ENCODE measurements around the gene OR6C70. TPM values are rescaled to one million over a fixed set of nuclear protein-coding genes. Genes with fewer than 3 reads are reported as not detected.
"Not testable (repeated sequence)": the region's sequence is repeated elsewhere in the genome, so short reads cannot be mapped to it uniquely, and the experiment has no call there.

Gene OR6C70
- total RNA-seq: not detected

- ATAC-seq: no peak
Observed at GRCh38 chr12:55470088-55470829, at the start of gene OR6C70. Gene OR6C70 (minus strand): TSS chr12:55470138. CDS start chr12:55470138, 0 bp downstream.

GRCh38 chr12:55516391-55516790 is 46.5 kb upstream of the OR6C70 start:
- no peak for ATAC-seq

DNA sequence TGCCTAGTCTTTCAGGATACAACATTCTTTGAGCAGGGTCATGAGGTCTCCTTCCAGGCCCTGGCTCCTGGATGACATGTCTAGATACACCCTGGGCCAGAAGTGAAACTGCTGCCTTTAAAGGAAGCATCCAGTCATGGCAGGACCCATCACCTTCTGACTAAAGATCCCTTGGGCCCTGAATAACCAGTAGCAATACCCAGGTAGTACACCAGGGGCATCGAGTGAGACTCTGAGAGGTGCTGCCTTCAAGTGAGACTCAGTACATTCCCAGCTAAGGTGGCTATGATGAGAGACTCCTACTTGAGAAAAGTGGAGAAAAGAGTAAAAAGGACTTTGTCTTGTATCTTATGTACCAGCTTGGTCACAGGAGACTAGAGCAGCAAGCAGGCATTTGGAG is 45.8 kb upstream of the OR6C70 start:
- no peak for ATAC-seq

DNA sequence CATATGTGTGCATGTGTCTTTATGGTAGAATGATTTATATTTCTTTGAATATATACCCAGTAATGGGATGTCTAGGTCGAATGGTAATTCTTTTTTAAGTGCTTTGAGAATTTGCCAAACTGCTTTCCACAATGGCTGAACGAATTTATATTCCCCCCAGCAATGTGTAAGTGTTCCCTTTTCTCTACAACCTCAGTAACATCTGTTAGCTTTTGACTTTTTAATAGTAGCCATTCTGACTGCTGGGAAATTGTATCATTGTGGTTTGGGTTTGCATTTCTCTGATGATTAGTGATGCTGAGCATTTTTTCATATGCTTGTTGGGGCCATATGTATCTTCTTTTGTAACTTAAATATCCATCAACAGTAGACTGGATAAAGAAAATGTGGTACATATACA is 31.7 kb upstream of the OR6C70 start:
- no peak for ATAC-seq

DNA sequence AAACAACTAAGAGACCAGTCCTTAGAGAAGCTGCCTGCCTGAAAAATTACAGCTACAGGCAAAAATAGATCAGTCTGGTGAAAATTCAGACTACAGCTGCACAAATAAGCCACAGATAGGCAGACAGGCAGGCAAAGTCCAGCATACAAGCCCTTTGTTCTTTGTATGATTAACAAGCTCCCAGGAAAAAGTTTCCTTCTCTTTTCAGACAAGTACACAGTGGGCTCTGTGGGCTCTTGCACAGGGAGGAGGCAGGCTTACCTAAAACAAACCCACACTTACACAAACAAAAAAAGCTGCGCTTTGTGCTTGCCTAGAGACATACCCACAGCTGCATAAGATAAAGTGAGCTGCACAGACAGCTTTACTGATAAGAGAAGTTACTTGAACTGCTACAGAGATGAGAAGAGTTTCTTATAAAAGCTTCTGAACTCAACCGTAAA is 29.9 kb upstream of the OR6C70 start:
- no peak for ATAC-seq

- no peak for ATAC-seq
Observed at GRCh38 chr12:55499231-55499630, 29.3 kb upstream of the OR6C70 start.

- ATAC-seq: no peak
Observed at GRCh38 chr12:55495490-55495889, 25.6 kb upstream of the OR6C70 start.

DNA sequence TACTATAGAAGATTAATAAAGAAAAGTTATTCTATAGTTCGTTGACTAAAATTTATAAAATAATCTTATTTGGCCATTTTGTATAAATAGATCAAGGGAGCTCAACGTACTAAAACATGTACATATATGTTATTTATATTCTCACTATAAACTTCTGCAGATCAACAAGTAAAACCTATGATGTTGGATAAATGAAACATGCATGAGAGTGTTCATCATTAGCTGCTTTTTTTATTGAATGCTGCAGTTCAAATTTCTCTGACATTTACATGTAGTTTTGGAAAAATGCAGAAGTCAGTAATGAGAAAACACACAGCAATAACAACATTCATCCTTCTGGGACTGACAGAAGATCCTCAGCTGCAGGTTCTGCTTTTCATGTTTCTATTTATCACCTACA is 22.1 kb upstream of the OR6C70 start, which contains the start of gene OR6C68:
Gene OR6C68, plus strand, starts transcription at position 301 of the 400 bp plus-strand sequence. Its CDS starts 0 bp downstream, at position 301.
- no peak for ATAC-seq

GRCh38 chr12:55484284-55484683 is 14.3 kb upstream of the OR6C70 start:
- ATAC-seq: not testable (repeated sequence)

DNA sequence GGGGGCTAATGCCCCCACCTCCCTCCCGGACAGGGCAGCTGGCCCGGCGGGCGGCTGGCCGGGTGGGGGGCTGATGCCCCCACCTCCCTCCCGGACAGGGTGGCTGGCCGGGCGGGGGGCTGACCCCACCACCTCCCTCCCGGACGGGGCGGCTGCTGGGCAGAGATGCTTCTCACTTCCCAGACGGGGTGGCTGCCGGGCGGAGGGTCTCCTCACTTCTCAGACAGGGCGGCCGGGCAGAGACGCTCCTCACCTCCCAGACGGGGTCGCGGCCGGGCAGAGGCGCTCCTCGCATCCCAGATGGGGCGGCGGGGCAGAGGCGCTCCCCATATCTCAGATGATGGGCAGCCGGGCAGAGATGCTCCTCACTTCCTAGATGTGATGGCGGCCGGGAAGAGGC is 9.2 kb upstream of the OR6C70 start:
- not testable (repeated sequence) for ATAC-seq

- no peak for ATAC-seq
Observed at GRCh38 chr12:55472264-55472663, 2.3 kb upstream of the OR6C70 start.

GRCh38 chr12:55469291-55469690 is 647 bp downstream of the OR6C70 start:
- no peak for ATAC-seq

DNA sequence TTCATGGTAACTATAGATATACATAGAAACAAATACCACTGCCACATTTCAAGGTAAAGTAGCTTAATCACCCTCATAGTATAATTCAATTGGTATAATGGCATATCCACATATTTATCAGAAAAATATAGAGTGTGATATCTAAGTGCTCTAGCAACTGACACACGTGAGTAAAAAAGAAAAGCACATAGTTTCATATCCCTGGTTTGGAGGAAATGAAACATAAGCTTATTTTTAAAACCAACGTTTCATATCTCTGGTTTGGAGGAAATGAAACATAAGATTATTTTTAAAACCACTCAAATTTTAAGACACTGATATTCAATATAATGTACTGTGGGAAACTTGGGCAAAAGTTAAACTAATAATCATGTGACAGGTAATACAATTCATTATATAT is 2.1 kb downstream of the OR6C70 start:
- no peak for ATAC-seq

DNA sequence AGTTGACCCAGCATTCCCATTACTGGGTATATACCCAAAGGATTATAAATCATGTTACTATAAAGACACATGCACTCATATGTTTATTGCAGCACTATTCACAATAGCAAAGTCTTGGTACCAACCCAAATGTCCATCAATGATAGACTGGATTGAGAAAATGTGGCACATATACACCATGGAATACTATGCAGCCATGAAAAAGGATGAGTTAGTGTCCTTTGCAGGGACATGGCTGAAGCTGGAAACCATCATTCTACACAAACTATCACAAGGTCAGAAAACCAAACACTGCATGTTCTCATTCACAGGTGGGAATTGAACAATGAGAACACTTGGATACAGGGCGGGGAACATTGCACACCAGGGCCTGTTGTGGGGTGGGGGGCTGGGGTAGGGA is 5.0 kb downstream of the OR6C70 start:
- ATAC-seq: not testable (repeated sequence)

DNA sequence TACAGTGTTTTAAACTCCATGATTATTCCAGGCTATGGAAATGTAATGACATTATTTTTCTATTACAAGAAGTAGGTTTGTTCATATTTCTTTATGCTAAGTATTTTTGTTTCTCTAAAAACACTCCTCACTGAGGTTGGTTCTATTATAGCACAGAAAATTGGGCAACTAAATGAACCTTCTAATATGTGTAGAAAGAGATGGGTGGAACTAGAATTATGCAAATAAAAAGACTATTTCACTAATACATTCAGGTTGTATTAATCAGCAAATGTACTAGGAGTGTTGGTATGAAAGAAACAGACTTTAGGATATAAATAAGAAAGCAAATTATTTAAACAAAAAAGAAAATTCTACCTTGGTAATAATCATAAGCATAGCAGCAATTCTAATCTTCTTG is 21.1 kb downstream of the OR6C70 start:
- no peak for ATAC-seq

- ATAC-seq: no peak
Observed at GRCh38 chr12:55446326-55446725, 23.6 kb downstream of the OR6C70 start.

- ATAC-seq: no peak
Observed at GRCh38 chr12:55445357-55445756, 24.6 kb downstream of the OR6C70 start.

DNA sequence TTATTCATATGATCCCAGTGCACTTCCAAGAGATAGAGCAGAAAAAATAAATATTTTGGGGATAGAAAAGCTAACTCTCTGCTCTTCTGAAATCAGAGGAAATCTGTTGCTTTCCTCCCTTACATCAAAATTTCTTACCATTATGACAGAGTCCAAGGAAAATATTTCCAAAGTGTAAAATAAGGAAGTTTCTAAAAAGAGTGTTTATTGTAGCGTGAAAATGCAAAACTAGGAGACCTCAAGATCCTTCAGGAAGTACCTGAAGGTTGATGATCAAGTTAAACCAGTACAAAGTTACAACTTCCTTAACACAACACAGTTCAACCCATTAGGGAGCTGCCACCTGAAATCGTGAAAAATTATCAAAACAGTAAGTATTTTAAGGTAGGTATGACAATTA is 26.2 kb downstream of the OR6C70 start, which contains the start of gene OR6C2:
Gene OR6C2, plus strand, starts transcription at position 301 of the 400 bp plus-strand sequence. CDS start 8,138 bp downstream, outside the sequence.
- no peak for ATAC-seq

- ATAC-seq: not testable (repeated sequence)
Observed at GRCh38 chr12:55441233-55441632, 28.7 kb downstream of the OR6C70 start.

DNA sequence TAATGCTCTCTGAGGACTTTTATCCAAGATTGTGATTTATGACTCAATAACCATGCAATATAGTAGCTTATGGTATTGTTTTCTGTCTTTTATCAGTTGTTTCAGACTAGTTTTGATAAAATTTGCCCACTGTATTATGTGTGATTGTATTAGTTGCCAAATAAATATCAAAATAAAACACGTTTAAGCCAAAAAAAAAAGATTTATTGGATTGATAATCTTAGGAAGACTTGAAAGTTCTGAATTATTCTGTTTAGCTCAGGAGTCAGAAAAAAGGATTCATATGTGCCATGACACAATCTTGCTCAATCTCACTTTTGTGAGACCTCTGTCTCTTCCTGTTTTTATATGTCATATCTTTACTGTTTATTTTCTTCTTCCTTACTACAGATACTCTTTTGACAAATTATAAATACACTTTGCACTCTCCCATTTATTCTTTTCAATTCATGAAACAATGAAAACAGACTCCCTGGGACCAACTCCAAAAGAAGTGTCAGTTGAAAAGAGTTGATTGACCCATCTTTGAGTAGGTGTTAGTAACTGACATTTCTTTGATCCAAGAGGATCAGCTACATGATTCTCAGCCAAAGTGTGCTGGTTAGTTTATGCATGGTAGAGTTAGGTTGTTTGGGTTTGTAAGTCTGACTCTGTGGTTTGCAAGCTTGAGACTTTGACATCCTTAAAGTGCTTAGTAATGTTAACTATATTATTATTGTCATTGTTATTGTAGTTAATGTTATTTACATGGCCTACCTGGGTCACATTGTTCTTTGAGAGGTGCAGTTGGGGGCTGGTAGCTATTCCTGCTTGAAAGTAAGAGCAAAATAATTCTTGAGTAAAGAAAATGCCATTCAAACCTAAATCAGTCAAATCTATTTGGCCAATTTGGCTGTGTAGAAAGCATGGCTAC is 41.4 kb downstream of the OR6C70 start:
- no peak for ATAC-seq

DNA sequence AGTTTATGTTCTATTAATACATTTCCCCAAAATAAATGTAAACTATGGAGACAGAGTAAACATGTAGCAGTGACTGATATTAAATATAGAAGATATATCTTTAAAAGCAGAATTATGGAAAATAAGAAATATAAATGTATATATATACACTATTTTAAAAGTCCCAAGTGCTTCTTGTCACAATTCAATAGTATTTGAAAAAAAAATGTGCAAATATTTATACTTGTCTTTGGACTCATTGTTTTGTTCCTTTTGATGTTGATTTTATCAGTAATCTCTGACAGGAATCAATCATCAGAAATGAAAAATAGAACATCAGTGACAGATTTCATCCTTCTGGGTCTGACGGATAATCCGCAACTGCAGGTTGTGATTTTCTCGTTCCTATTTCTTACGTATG is 44.0 kb downstream of the OR6C70 start, which contains the start of gene OR6C76:
Gene OR6C76, plus strand, starts transcription at position 301 of the 400 bp plus-strand sequence. Its CDS starts 0 bp downstream, at position 301.
- no peak for ATAC-seq

- ATAC-seq: no peak
Observed at GRCh38 chr12:55420307-55420962, 49.5 kb downstream of the OR6C70 start.
